ENCODE results near the gene ATP8A2.
"Not testable (repeated sequence)": the region's sequence is repeated elsewhere in the genome, so short reads cannot be mapped to it uniquely, and the experiment has no call there.

The ATP8A2 gene

DNA sequence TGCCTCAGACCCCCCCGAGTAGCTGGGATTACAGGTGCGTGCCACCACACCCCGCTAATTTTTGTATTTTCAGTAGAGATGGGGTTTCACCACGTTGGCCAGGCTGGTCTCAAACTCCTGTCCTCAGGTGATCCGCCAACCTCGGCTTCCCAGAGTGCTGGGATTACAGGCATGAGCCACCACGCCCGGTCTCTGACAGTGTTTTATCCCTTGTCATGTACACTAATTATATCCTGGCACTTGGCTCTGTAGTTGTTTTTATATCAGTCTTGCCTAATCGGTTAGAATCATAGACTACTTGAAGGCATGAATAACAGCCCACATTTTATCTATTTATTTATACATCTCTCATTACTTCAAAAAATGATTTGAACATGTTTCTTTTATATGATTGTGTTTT is 455.4 kb downstream of the ATP8A2 start:
- not testable (repeated sequence) for DNase-seq

DNA sequence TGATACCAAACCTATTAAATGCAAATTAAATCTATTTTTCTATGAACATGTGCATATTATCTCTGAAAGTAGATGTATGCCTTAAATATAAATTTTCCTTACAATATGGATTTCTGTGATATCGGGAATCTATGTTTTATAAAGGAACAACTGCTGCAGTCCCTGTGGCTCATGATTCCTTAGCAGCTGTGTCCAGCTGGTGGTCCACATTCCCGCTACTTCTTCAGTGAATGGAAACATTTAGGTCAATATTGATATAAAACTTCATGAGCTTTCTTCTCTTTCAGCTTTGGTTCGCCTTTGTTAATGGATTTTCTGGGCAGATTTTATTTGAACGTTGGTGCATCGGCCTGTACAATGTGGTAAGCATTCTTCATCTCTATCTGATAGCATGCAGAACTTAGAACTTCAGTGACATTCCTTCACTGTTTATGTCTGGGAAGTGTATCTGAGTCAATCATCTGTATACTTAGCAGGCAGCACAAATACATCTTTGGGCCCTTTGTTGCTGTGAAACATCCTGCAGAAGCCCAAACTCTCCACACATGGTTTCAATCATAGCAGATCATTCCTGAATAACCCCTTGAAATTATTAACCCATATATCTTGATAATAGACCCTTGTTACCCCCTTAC is 456.2 kb downstream of the ATP8A2 start:
- no peak for DNase-seq

DNA sequence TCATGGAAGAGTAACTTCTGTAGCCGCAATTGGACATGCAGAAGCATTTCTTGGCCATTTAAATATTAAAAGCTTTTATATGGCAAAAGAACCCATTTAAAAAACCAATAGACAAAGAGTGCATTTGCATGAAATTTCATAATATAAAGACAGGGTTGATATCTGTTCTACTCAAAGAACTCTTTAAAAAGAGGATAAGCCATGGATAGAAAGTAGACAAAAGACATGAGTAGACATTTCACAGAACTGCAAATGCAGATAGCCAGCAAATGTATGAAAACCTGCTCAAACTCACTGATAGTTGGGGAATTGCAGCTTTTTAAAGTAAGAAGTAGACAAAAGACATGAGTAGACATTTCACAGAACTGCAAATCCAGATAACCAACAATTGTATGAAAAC is 462.0 kb downstream of the ATP8A2 start:
- DNase-seq, result no peak

DNA sequence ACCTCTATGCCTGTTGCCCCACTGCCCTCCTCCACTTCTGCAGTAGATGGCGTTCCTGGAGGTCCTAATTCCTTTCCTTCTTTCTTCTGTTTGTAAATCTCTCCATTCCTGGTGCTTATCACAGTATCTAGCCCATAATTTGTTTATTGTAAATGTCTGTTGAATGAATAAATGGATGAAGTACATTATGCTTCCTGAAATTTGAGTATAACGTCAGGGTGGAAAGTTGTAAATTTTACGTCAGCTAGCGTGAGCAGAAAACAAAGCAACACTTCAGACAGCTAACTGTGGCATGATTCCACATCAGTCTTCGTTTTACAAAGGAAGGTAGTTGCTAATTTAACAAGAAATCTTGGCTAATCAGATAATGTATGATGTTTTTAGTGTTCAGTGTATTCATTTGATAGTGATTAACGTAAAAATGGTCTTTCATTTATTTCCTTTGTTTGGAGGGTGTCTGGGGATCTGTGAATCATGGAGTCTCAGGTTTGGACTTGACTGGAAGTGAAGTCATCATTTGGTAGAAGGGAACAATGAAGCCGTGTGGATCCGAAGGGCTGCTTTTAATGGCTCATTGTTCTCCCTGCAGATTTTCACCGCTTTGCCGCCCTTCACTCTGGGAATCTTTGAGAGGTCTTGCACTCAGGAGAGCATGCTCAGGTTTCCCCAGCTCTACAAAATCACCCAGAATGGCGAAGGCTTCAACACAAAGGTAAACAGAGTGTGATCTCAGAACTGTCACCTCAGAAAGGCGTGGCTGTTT is 465.0 kb downstream of the ATP8A2 start:
- DNase-seq, result no peak

DNA sequence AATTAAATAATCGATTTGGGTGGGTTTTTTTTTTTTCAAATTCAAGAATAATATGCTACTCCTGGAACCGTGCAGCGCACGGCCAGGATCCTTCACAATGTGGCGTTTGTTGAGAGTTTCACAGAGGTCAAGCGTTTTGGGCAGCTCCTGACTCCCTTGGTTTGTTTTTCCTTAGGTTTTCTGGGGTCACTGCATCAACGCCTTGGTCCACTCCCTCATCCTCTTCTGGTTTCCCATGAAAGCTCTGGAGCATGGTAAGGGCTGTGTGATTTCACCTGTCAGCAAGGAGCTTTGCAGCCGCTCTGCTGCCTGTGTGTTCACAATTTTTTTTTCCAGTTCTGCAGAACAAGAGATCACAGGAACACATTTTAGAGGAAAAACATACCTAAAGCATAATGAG is 467.6 kb downstream of the ATP8A2 start:
- DNase-seq, result no peak

DNA sequence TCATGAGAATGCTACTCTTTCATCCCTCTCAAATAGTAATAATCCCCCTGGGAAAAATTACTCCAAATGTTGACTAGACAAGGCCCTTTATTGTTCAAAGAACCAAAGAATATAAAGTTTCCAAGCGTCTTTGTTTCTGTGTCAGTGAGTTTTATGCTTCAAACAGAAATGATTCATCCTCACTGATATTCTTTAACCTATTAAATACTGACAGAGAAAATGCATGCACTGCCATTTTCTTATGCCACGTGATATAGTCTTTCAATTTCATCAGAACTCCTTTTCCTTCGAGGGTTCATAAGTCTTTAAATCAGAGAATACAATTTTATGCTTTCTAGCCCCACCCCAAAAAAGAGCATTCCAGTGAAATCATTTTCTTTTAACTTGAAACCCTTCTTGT is 468.5 kb downstream of the ATP8A2 start:
- no peak for DNase-seq

DNA sequence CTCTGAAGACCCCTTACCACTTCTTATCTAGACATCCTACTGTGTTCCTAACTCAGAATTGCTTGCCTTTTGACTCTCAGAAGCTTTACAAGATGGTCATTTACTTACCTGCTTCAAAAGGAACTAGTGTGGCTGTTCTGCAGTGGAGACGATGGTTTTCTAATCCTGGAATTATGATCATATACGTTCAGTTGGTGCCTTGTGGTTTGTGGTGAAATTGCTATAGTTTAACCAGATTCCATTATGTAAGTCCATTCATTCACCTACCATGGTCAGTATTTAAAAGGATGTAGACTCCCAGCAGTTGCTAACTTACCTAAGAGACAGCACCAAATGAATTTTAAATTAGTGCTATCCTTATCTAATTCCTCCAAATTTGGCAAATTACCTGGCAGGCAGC is 469.2 kb downstream of the ATP8A2 start:
- no peak for DNase-seq

DNA sequence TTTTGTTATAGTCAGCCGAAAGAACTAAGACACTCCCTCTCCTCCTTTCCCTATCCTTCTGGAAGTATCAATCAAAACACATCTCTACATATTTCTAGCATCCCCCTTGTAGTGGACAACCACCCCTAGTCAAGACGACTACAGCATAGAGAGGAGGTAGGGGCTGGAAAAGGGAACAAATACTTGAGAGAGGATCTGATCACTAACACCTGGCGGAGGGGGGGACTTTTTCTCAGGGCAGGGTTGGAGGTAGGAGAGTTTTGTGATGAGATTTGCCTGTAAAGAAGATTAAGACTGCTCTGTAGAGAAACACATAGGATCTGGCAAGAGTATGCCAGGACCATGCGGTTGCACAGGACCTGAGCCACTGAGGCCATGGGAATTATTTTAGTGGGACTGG is 471.9 kb downstream of the ATP8A2 start:
- DNase-seq, result no peak

DNA sequence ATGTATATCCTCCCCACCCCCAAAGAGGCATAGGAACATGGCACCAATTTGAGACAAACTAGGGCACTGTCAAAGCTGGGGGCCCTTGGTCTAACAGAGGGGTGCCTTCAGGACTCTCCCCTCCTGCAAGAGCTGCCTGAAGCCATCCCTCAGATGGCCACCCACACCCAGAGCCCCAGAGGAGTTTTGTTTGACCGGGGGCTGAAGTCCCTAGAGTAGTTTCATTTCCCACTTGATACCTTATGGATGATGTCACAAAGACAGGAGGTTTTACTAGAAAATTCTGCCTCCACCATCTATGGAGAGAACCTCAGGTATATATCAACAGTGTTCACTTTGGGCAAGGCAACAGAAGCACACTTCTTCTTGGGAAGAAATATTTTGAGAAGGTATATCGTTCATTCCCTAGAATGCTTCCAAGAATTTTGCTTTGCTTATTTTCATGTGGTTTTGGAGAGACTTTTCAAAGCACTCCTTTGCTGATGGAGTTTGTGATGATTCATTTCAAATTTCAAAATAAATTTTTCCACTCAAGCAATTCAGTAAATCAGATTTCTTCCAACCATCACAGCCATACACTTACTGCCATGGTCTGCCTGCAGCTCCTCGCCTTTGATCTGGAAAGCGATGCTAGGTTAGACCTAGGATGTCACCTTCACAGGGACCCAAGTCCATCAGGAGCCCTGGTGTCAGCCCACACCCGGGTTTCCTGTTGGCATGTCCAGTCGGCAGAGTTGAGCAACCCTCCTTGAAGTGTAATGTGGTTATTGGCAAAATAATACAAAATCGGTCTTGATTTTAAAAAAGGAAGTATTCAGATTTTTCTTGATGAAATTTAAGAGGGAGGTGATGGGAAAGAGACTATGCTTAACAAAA is 473.0 kb downstream of the ATP8A2 start:
- no peak for DNase-seq

DNA sequence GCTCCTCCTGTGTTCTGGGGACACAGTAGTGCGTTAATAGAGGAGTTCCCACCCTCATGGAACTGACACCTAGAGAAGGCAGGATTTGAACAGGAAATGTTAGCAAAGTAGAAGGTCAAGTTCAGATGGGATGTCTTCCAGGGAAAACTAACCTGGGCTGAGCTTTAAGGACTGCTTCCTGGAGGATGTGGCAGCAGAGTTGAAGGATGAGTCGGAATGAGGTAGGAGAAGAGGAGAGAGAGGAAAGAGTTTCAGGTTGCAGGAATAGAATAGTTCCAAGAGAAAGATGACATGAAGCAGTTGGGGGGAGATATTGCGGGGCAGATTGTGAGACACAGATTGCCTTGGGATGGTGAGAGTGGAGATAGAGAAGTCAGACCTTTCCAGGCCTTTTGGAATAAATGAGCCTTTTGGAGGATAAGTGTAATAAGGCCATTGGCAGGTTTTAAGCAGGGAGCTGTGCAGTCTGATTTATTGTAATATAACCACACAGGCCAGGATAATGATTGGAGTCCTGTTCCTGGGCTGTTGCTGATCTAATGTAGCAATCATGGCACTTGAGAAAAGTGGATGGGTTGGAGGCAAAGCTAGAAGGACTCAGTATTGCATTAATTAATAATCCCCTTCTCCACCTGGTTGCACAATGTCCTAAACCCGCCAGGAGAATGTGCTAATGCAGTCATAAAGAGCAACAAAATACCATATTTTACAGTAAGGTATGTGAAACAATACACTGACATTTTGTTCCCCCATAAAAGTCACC is 474.6 kb downstream of the ATP8A2 start:
- DNase-seq, result no peak

DNA sequence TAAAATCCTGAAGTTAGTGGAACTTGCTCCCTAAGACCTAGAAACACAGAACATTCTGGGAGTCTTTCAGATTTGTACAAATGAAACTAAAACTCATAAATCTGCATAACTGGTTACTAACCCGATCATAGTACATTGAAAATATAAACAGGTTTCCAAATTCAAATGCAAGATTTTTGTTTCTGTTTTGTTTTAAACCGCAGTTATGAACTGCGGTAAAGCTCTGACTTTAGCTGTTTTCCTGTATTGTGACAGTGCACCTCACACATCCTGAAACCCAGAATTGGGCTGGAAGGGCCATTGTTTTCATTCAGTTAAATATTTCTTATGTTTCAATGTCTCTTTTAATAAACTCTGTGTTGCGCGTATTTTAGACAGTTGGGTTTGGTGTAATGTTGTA is 475.4 kb downstream of the ATP8A2 start:
- DNase-seq, result peak in 2 of 5 experiments; percentile 33 to 85

DNA sequence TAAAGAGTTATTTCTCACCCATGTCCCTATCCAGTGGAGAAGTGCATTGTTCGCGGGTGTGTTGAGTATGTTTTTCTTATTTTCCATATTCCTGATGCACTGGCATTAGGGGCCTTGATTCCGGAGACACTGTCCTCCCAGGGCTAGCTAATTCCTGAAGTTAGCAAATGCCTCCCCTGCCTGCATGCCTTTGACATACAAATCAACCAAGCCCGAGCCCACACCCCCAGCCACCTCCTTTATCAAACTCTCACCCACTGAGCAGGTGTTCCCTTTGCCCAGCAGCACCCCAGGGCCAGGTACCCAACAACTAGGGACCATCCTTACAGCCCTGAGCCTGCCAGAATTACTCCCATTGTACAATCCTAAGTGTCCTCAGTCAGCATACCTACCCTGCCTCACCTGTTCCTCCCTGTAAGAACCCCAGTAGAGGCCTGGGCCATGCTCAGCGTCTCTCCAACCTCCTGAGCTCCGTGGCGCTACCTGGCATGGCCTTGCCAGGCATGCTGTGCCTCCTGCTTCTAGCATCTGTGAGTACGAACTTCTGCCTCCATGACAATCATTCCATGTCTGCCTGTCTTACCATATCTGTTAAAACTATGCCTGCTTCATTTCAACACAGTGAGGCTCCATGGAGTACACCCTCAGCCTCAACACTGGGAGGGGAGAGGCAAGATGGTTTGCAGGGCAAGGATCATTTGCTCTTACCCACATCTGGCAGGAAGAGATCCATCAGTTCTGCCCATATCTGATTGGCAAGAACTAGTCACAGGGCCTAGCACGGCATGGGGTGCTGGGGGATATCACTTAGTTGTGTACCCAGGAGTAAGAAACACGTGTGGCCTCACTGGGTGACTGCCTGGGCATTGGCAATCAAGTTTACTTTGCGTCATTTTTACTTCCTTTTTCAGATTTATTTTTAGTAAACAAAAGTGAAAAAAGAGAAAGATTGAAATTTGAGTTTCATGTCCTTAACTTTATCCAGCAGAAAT is 476.2 kb downstream of the ATP8A2 start:
- no peak for DNase-seq

DNA sequence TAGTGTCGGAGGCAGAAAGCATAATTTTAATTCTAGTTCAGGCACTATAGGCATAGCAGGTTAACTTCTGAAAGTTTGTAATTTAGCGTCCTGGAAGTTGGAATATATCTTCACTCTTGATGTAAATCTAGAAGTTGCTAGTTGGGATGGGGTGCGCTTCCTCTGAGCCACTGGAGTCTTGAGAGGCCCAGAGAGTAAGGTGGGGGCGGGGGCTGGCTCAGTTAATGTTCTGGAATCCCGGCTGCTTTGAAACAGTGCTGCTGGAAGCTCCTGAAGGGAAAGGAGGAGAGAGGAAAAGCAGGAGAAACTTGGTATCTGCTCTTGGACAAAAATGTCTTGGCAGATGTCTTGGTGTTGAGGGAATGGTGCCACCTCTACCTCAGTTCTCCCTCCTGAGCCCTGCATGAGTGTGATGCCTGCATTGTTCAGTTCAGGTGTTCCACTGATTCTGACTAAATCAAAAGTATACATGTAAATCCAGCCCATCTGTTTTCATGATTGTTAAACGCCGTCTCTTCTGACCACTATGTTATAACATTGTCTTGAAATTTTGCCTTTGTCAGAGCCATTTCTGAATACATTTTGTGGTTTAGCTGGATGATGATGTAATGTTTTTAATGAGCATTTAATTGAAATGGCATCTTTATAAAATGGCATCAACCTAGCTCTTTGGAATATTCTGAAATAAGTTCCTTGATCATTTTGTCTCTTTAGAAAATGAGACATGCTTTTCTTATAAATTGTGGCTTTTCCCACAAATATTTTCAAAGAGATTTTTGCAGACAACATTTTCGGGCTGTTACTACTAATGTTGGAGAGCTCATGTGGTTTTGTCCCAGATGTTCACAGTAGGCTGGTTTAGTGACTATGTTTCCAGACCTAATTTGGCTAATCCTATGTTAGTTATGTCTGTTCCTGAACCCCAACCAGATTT is 477.3 kb downstream of the ATP8A2 start:
- no peak for DNase-seq

DNA sequence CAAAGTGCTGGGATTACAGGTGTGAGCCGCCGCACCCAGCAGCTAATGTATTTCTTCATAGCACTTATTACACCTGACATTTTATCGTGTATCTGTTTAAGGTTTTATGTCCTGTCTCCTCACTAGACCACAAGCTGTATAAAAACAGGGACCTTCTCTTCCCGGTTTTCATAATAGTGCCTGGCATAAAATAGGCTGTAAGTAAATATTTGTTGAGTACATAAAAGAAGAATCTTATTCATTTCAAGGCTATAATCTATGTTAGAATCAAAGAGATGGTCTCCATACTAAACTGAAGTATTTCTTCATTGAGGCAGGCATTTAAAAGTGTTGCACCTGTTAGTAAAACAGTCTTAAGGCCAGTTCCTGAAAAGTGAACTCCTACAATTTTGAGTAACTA is 486.1 kb downstream of the ATP8A2 start:
- DNase-seq, result no peak

DNA sequence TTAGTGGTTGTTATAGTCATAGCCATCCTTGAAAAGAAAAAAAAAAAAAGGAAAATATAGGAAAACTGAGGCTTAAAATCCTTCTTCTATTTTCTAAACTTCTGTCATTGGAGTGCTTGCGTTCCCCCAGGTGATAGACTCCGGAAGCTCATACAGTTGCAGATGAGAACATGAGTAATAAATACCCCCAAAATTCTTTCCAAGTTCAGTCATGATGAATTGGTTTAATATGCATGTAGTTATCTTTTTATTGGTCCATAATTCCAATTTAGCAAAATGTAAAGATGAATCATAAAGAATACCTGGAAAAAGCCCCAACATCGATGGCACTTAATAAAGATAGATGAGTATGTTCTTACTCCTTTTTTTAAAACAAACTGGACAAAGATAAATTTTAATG is 487.8 kb downstream of the ATP8A2 start:
- DNase-seq, result no peak

DNA sequence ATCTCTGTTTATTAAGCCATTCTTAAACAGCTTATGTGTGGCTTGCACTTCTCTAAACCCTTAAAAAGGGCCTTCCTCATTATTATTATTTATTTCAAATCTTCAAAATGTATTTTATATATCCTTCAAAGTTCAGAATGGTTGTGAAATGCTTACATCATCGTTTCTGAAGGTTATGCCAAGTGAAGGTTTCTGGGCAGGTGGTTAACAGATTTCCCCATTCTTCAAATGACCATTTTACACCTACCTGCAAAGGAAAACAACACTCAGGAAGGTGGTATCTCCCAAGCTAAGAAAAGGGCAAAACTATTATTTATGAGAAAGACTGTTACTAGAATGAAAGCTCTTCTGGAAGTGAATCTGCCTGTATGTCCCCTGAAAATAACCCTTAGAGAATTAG is 488.5 kb downstream of the ATP8A2 start:
- no peak for DNase-seq

DNA sequence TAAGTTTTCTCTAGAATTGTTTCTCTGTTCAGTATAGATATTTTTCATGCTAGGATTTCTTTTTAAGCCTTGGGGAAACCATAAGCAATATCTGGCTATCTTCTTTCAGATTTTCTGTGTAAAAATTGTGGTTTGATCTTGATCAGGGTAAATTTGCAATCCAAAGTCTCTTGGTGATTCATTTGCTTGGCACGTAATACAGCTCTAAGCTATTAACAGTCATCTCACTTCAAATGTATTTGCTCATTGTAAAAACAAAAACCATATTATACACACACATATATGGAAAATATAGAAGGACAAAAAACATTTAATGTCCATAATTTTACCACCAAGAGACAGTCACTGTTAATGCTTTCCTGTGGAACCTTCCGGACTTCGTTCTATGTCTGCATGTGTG is 489.1 kb downstream of the ATP8A2 start:
- DNase-seq, result peak in 1 of 5 experiments; percentile 17

DNA sequence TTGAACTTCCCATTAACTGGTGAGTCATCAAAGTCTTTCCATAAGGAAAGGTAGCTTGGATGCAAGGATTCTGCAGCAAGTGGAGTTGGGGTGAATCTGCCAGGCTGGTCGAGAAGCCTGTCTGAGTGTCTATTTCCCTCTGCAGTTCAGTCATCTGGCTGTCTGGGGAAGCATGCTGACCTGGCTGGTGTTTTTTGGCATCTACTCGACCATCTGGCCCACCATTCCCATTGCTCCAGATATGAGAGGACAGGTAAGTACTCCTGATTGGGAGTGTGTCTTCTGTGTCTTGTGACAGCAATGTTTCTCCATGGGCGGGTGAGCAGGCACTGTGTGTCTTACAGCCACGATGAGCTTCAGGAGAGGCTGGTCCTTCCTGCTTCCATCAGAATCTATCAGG is 490.4 kb downstream of the ATP8A2 start:
- DNase-seq, result no peak

DNA sequence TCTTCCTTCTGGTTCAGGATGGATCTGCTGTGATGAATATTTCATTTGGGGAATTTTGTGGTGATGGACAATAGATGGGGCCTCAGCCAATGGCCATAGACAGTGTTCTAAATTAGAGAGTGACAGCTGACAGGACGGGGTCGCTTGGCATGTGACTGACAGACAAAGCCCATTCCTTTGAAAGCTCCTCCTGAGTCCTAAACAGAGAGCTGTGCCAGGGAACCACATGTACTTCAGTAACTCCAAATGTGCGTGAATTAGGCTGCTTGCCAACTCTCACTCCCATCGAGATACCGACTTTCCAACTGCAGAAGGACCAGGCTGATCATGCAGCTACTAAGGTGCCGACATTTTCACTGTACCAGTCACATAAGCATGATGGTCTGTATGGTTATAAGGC is 492.3 kb downstream of the ATP8A2 start:
- no peak for DNase-seq

DNA sequence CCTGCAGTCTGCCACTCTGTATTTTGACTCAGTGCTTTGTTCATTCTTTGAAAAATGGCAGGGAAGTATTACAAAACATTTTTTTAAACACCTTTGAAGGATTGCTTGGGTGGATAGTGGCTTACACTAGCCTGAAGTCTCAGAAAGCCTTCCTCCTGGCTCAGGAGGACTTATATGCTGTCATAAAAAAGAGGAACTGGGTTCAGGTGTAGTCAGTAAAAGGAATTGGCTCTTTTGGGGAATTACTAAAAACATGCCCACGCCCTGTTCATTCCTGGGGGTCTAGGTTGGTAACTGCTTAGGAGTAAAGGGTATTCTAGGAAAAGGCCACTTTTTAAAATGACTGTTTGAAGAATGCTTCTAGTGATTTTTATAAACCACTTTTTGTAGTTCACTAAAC is 493.2 kb downstream of the ATP8A2 start:
- no peak for DNase-seq
